HG03280 (cell line): ENCODE data around the gene PTTG1IP.

ENCODE experiments used
- ATAC-seq: cut with Tn5 transposase; IDR thresholded peaks from one replicate; pipeline ENCODE4 v1.9.1; 2021; ENCODE audit warnings: mild to moderate bottlenecking, moderate library complexity; ENCODE audit not compliant: unreplicated experiment

The PTTG1IP gene

GRCh38 chr21:44849616-44850130 is 23.8 kb downstream of the PTTG1IP start:
- no peak for ATAC-seq

GRCh38 chr21:44848821-44849521 is 24.5 kb downstream of the PTTG1IP start:
- ATAC-seq, result no peak

GRCh38 chr21:44847261-44848056 is 26.0 kb downstream of the PTTG1IP start:
- ATAC-seq, result no peak

- no peak for ATAC-seq
These were observed 26.8 kb downstream of the PTTG1IP start for GRCh38 chr21:44846485-44847260.

GRCh38 chr21:44846224-44846484 is 27.3 kb downstream of the PTTG1IP start:
- no peak for ATAC-seq

GRCh38 chr21:44845418-44846223 is 27.9 kb downstream of the PTTG1IP start:
- ATAC-seq, result no peak

- no peak for ATAC-seq
These were observed 29.2 kb downstream of the PTTG1IP start for GRCh38 chr21:44844256-44844655.

- no peak for ATAC-seq
These were observed 30.6 kb downstream of the PTTG1IP start for GRCh38 chr21:44842721-44843445.

GRCh38 chr21:44842087-44842486 is 31.4 kb downstream of the PTTG1IP start:
- no peak for ATAC-seq

- ATAC-seq, result no peak
These were observed 32.7 kb downstream of the PTTG1IP start for GRCh38 chr21:44840771-44841170.

GRCh38 chr21:44838951-44839350 is 34.5 kb downstream of the PTTG1IP start:
- no peak for ATAC-seq

- no peak for ATAC-seq
These were observed 35.2 kb downstream of the PTTG1IP start for GRCh38 chr21:44838039-44838895.

GRCh38 chr21:44837537-44837936 is 36.0 kb downstream of the PTTG1IP start:
- ATAC-seq, result no peak

GRCh38 chr21:44836666-44837471 is 36.6 kb downstream of the PTTG1IP start:
- no peak for ATAC-seq

- no peak for ATAC-seq
These were observed 37.2 kb downstream of the PTTG1IP start for GRCh38 chr21:44836349-44836665.

- ATAC-seq, result no peak
These were observed 37.9 kb downstream of the PTTG1IP start for GRCh38 chr21:44835647-44835973.

- no peak for ATAC-seq
These were observed 38.4 kb downstream of the PTTG1IP start for GRCh38 chr21:44834951-44835646.
